GM12865 (cell line): ENCODE measurements around the gene SHF.

ENCODE experiments used
- DNase-seq: peaks from one replicate; pipeline ENCODE4 v3.0.0; 2010; ENCODE audit warnings: low read depth
- H3K4me3 ChIP-seq: 2 replicates; pipeline ENCODE4 v1.5.1; 2011; ENCODE audit warnings: mild to moderate bottlenecking, low read depth, low read length, control low read depth
- TF ChIP-seq, protein P1 (sequence below): IDR thresholded peaks from 2 replicates; pipeline ENCODE4 v1.5.1; 2011; ENCODE audit warnings: low read length, control low read depth, low read depth, inconsistent platforms; ENCODE audit not compliant: insufficient read depth; ENCODE audit errors: missing control alignments

Gene SHF

DNA sequence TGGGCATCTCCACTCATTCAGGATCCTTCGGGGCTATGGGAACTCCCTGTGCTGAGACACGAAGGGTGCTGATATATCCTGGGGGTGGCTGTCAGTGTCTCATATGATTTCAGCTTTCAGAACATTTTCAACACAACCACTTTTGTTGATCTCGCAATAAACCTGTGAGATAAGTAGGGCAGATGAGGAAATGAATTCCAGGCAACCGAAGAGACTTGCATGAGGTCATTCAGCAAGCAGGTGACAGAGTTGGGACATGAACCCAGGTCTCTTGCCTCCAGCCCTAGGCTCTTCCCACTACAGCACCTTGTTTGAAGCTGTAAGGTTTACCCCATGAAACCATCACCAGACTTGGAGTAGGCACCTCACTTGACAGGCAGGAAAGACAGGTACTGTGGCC is 41.4 kb downstream of the SHF start:
- DNase-seq = no peak
- no peak overlapping the region for H3K4me3 ChIP-seq
- TF ChIP-seq, protein P1, sequence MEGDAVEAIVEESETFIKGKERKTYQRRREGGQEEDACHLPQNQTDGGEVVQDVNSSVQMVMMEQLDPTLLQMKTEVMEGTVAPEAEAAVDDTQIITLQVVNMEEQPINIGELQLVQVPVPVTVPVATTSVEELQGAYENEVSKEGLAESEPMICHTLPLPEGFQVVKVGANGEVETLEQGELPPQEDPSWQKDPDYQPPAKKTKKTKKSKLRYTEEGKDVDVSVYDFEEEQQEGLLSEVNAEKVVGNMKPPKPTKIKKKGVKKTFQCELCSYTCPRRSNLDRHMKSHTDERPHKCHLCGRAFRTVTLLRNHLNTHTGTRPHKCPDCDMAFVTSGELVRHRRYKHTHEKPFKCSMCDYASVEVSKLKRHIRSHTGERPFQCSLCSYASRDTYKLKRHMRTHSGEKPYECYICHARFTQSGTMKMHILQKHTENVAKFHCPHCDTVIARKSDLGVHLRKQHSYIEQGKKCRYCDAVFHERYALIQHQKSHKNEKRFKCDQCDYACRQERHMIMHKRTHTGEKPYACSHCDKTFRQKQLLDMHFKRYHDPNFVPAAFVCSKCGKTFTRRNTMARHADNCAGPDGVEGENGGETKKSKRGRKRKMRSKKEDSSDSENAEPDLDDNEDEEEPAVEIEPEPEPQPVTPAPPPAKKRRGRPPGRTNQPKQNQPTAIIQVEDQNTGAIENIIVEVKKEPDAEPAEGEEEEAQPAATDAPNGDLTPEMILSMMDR = no peak

DNA sequence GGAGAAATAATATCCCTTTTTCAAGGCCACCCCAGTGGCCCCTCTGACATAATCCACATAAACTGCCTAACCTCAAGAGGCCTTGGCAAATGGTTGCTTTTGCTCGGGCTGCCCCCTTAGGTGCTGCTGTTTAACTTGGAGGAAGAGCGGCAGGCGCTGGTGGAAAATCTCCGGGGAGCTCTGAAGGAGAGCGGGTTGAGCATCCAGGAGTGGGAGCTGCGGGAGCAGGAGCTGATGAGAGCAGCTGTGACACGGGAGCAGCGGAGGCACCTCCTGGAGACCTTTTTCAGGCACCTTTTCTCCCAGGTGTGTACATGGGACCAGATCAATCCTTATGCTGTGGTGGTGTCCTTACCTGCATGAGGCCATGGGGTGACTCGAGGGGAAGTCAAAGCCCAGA is 43.0 kb downstream of the SHF start:
- H3K4me3 ChIP-seq = no peak overlapping the region
- TF ChIP-seq, protein P1 = no peak
- DNase-seq = no peak

DNA sequence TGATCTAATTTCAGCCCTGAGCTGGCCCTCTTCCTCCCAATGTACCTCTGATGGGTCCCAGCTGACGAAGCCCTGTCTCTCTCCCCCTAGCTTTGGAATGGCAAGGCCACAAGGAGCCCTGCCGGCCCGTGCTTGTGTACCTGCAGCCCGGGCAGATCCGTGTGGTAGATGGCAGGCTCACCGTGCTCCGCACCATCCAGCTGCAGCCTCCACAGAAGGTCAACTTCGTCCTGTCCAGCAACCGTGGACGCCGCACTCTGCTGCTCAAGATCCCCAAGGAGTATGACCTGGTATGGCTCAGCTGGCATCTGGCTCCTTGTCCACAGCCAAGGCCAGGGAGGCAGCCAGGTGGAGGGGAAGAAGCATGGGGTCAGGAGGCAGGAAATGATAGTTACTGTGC is 43.8 kb downstream of the SHF start:
- DNase-seq = no peak
- H3K4me3 ChIP-seq = no peak overlapping the region

DNA sequence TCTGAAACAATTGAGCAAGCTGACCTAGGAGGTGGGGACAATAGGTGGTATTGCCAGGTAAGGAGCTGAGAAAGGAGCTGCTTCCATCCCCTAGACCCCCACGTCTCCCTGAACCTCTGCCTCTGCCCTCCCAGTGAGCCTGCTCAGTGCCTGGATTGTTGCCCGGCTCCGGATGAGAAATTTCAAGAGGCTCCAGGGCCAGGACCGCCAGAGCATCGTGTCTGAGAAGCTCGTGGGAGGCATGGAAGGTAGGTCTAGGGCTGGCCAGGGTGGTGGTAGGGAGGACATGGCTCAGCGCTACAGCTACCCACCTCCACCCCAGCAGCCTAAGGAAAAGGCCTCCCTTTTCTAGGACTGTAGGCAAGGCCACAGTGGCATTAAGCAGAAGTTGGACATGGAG is 44.7 kb downstream of the SHF start:
- H3K4me3 ChIP-seq = no peak overlapping the region
- no peak for DNase-seq
- TF ChIP-seq, protein P1 = no peak

More for the DNA sequence above, 43.8 kb downstream of the SHF start:
- TF ChIP-seq, protein P1 = no peak

DNA sequence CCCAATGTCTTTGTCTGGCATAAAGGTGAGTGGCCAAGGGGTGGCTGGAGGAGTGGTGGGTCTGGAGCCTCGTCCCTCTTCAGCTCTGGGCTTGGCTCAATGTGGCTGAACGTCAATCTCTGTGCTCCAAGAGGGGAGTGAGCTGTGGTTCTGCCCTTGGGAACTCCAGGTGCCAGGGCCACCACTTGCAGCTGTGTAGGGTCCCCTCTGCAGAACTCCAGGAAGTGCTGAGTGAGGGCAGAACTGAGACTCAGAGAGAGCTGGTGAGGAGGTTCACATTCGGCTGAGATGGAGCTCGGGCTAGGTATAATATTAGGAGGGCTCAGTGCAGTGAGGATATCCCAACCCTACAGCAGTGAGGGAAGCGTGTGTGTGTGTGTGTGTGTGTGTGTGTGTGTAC is 46.4 kb downstream of the SHF start:
- no peak overlapping the region for H3K4me3 ChIP-seq
- no peak for DNase-seq
- TF ChIP-seq, protein P1 = no peak

DNA sequence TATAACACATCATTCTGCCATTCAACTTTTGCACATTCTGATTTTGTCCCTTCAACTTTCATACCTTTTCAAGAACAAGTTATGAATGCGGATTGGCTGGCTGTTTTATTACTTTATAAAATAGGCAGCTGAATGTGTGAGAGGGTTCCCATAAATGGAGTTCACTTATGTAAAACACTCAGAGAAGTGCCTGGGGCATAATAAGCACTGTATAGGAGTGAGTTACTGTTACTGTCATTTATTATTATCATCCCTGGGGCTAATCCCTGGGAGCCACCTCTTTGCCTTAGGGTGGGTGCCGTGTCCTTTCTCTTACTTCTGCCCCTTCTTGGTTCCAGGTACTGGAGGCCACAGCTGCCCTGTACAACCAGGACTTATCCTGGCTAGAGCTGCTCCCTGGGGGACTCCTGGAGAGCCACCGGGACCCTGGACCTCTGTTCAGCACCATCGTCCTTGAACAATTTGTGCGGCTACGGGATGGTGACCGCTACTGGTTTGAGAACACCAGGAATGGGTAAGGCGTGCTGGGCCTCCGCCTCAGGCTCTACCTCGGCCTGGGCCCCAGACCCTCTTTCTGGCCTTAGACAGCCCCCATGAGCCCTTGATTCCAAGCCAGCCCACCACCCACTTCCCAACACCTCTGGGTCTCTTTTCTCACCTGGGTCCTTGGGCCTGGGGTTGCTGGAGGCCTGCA is 47.1 kb downstream of the SHF start:
- no peak overlapping the region for H3K4me3 ChIP-seq
- DNase-seq = no peak

DNA sequence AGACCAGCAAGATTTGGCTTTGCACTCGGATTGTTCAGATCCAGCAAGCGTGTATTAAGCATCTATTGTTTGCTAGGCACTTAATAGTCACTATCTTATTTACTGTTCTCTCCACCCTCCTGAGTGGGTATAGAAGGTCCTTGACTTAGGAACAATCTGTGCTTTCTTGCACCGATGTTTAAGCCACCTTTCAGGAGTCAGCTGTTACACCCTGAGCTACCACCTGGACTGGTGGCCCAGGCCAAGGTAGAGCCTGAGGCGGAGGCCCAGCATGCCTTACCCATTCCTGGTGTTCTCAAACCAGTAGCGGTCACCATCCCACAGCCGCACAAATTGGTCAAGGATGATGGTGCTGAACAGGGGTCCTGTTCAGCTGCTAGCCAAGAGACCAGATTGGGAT is 48.0 kb downstream of the SHF start:
- no peak overlapping the region for H3K4me3 ChIP-seq
- TF ChIP-seq, protein P1 = no peak
- DNase-seq = no peak

More for the DNA sequence above, 47.1 kb downstream of the SHF start:
- TF ChIP-seq, protein P1 = no peak
